Ovary (tissue), 3 donors: ENCODE data around the gene ECEL1.

Experiments
- EP300 ChIP-seq: sonication (generic); formaldehyde crosslinking; IDR thresholded peaks from one replicate; pipeline ENCODE4 v1.6.1; 2017; ENCODE audit warnings: antibody characterized with exemption
- POLR2A ChIP-seq: fragments of 450-650 bp; IDR thresholded peaks from one replicate; pipeline ENCODE4 v1.6.1; 2017; ENCODE audit warnings: antibody characterized with exemption, mild to moderate bottlenecking, moderate library complexity
- TF ChIP-seq, protein P1 (sequence below), 3 donors: fragments of 450-650 bp in 2 of 3; fragments of 200-600 bp in 1 of 3; IDR thresholded peaks; one replicate each; pipeline versions ENCODE4 v1.5.1 to v1.8.0; 2016 to 2022; ENCODE audit warnings: antibody characterized with exemption in 3 of 3, mild to moderate bottlenecking in 1 of 3
- donor health status: DM: no; HTN: no; CAD: no.

DNA sequence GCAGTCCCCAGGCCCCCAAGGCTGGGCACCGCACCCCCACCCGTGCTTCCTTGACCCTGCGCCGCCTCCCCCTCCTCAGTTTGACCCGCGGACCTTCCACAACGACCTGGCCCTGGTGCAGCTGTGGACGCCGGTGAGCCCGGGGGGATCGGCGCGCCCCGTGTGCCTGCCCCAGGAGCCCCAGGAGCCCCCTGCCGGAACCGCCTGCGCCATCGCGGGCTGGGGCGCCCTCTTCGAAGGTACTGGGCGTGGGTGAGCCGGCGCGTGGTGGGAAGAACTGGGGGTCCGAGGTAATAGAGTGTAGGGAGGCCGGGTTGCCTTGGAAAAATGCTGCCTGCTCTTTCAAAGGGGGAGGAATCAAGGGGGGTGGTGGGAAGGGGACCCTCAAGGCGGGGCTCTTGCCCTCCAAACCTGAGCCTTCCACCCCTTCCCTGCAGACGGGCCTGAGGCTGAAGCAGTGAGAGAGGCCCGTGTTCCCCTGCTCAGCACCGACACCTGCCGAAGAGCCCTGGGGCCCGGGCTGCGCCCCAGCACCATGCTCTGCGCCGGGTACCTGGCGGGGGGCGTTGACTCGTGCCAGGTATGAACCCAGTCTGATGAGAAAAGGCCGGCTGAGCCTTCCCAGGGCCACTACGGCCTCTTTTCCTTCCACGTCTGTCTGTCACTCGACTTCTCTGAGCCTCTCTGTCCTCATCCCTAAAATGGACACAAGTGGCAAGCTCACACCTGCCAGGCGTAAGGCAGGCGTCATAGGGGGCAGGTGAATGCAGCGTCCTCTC is 35.2 kb upstream of the ECEL1 start:
- TF ChIP-seq, protein P1, sequence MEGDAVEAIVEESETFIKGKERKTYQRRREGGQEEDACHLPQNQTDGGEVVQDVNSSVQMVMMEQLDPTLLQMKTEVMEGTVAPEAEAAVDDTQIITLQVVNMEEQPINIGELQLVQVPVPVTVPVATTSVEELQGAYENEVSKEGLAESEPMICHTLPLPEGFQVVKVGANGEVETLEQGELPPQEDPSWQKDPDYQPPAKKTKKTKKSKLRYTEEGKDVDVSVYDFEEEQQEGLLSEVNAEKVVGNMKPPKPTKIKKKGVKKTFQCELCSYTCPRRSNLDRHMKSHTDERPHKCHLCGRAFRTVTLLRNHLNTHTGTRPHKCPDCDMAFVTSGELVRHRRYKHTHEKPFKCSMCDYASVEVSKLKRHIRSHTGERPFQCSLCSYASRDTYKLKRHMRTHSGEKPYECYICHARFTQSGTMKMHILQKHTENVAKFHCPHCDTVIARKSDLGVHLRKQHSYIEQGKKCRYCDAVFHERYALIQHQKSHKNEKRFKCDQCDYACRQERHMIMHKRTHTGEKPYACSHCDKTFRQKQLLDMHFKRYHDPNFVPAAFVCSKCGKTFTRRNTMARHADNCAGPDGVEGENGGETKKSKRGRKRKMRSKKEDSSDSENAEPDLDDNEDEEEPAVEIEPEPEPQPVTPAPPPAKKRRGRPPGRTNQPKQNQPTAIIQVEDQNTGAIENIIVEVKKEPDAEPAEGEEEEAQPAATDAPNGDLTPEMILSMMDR (IDR thresholded peaks at IDR 0.05): no peak
- no peak for TF ChIP-seq POLR2A
- no peak for TF ChIP-seq EP300
